A549 treated with DMSO at 1 μM for 4 hours (cell line): Measurements from ENCODE around the gene PPFIBP2. TPM values are rescaled to one million over a fixed set of nuclear protein-coding genes. Genes with fewer than 3 reads are reported as not detected.

Source experiments
- total RNA-seq: library from RNA; stranded (reverse); fragments of 200-300 nt; extraction: Qiagen RNA extraction; gene quantifications from 5 replicates; pipeline ENCODE4 v1.2.3, GENCODE V29; 2022; ENCODE audit warnings: low read depth

The PPFIBP2 gene
- 9.9 to 14.1 TPM (median 13.7 TPM) in 5 replicates for total RNA-seq

DNA sequence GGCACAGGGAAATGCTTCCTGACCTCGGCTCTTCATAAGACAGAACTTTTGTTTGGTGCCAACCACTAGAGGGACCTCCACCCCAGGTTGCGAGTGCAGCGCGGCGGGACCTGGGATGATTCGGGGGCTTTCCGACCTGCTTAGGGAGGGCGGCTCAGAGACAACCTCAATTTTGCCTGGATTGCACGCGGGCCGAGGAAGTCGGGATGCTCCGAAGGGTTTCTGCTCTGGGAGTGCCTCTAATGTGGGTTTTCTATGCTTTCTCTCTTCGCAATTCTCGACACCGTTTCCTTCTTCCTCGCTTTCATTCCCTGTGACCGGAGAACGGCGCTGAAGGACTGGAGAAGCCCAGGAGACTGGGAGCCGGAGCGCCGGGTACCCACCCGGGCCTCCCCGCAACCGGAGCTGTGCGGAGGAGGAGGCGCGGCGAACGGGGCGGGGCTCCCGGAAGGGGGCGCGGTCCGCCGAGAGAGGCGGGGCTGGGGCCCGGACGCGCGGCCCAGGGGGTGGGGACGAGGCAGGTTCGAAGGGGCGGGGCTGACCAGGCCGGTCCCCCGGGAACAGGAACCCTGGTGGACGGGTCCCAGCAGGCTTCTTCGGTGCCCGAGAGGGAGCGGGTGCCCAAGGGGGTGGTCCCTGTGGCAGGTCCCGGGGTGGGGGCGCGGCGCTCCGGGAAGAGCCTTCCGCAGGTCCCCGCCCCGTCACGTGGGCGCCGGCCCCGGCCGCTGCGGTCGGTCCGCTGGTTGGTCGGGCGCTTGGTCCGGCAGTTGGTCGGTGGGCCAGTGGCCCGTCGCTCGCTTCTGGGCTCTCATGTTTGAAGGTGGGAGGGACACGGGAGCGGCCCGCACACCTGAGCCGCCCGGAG is at the start of gene PPFIBP2:
Gene PPFIBP2, plus strand, starts transcription at position 766 of the 865 bp plus-strand sequence. CDS start 35,477 bp downstream, outside the sequence.

DNA sequence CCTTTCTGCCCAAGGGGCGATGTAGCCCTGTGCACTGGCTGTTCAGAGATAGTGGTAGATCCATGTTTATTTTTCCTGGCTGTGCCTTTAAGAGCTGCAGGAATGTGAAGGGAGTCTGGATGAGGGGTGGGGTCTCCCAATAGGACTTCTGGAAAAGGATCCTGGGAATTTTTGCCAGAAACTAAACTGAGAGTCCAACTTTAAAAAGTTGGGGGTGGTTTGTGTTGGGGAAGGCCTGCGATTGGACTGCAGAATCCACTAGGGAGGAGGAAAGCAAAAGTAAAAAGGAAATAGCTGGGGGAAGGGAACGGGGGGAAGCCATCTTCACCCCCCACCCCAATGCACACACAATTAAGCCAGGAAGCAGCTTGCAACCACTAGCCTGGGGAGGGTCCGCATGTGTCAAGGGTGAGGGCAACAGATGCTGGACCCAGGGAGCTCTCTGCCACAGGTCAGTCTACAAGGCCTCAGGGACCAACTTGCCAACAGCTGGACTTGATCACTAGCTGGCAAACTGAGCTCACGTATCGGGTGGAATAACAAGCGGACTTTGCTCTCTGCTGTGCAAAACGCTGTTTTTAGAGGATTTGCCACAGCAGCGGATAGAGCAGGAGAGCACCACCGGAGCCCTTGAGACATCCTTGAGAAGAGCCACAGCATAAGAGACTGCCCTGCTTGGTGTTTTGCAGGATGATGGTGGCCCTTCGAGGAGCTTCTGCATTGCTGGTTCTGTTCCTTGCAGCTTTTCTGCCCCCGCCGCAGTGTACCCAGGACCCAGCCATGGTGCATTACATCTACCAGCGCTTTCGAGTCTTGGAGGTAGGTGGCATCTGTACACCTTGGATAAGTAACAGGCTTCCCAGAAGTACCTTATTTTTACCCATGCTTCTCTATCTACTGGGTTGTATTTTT is 28.4 kb upstream of the PPFIBP2 start, which contains the start of gene OLFML1:
Gene OLFML1, plus strand, starts transcription at position 321 of the 912 bp plus-strand sequence. Its CDS starts 370 bp downstream, at position 691.

DNA sequence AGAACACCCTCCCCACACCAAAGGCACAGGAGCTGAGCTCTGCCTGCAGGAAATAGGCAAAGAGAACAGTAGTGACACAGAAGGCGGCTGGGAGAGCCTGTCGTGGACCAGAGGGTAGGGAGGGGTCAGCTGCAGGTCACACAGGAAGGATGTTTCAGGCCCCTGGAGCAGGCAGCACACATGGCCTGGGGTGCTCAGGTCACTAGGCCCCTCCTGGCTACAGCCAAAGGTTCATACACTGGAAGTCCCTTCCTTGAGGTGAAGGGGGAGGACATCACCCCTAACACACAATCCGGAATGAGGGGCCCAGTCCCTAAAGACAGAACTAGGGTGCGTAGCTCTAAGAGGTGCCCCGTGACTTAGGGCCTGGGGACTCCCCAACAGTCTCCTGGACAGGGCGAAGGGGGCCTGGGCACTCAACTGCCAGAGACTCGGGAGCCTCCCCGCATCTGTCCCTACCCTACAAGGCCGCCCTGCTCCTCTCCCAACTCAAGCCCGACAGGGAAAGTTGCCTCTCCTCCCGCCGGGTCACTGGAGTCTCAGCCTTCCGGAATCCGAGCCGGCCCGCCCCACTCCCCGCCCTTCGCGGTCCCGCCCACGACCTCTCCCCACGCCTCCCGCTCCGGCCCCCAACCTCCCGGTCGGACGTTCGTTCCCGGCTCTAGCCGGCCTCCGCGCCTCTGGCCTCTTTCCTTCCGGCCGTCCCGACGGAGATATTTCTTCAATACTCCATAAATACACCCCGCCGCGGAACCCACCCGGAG is 159.3 kb downstream of the PPFIBP2 start, which contains the start of gene CYB5R2:
Gene CYB5R2, minus strand, starts transcription at position 541 of the 764 bp plus-strand sequence. CDS start 675 bp downstream, outside the sequence.

Other genes with a start within 250 kb of the PPFIBP2 start
- gene OLFML1, start 28.5 kb upstream of the PPFIBP2 start, total RNA-seq: not detected in 5 replicates
- gene CYB5R2, start 159.5 kb downstream of the PPFIBP2 start, total RNA-seq: 4.4 to 5.1 TPM (median 4.6 TPM) in 5 replicates
- not detected in 5 replicates for gene OVCH2, start 192.5 kb downstream of the PPFIBP2 start, total RNA-seq